H1 (cell line): ENCODE results near the gene LGALS9. TPM values are rescaled to one million over a fixed set of nuclear protein-coding genes. Genes with fewer than 3 reads are reported as not detected.
A peak's percentile ranks its signal among the peaks of the same experiment; 100 is the strongest.

Experiments used
- CTCF ChIA-PET: fragments of 300-600 bp; sonication (Branson Sonifier 250); formaldehyde crosslinking; loops from one replicate; lab custom pipeline; 2021; ENCODE audit not compliant: partially characterized antibody; lab: Charles Lee
- POLR2A ChIA-PET: fragments of 300-600 bp; sonication (Branson Sonifier 250); formaldehyde crosslinking; loops from one replicate; lab custom pipeline; 2021; ENCODE audit warnings: inconsistent platforms; ENCODE audit not compliant: partially characterized antibody; lab: Charles Lee
- DNase-seq, 2 experiments: peaks; one replicate each; pipeline versions ENCODE4 v3.0.0 to v3.0.0-alpha.2; 2010 to 2022; ENCODE audit warnings: low spot score in 2 of 2, low read depth in 1 of 2, mixed read lengths in 1 of 2
- FAIRE-seq: peaks from 2 replicates; lab custom pipeline; 2011; peaks lifted over from hg19 to GRCh38; lab: Jason Lieb, UNC
- H2AFZ ChIP-seq: 2 replicates; pipeline ENCODE4 v1.8.1; 2012; ENCODE audit warnings: low read length, inconsistent platforms
- H2AK5ac ChIP-seq: 2 replicates; pipeline ENCODE4 v1.6.1; 2013; ENCODE audit warnings: low read depth, low read length
- H2BK120ac ChIP-seq: replicated peaks from 2 replicates; pipeline ENCODE3; 2013; ENCODE audit warnings: low read depth, low read length, inconsistent platforms
- H2BK12ac ChIP-seq: 2 replicates; pipeline ENCODE4 v1.6.1; 2013; ENCODE audit warnings: low read depth, low read length
- H2BK15ac ChIP-seq: 2 replicates; pipeline ENCODE4 v1.6.1; 2013; ENCODE audit warnings: low read length
- H2BK20ac ChIP-seq: 2 replicates; pipeline ENCODE4 v1.6.1; 2013; ENCODE audit warnings: low read length
- H2BK5ac ChIP-seq: 2 replicates; pipeline ENCODE4 v1.6.1; 2013; ENCODE audit warnings: low read depth, low read length
- H3K14ac ChIP-seq: 2 replicates; pipeline ENCODE4 v1.6.1; 2013; ENCODE audit warnings: inconsistent platforms; ENCODE audit not compliant: insufficient read length
- H3K18ac ChIP-seq: 2 replicates; pipeline ENCODE4 v1.6.1; 2013; ENCODE audit warnings: low read length; ENCODE audit errors: extremely low read depth
- H3K23ac ChIP-seq: 2 replicates; pipeline ENCODE4 v1.6.1; 2013; ENCODE audit warnings: inconsistent platforms; ENCODE audit not compliant: insufficient read length
- H3K23me2 ChIP-seq: 2 replicates; pipeline ENCODE4 v1.6.1; 2013; ENCODE audit warnings: low read depth, low read length
- H3K27ac ChIP-seq: 2 replicates; pipeline ENCODE4 v1.6.1; 2011; ENCODE audit warnings: low read depth, low read length, inconsistent platforms
- H3K27me3 ChIP-seq, 4 experiments: replicated peaks in 1 of 4; 1 replicate in 1 of 4; 2 replicates in 3 of 4; pipeline versions ENCODE4 v1.6.1 to v1.8.1; 2011 to 2013; ENCODE audit warnings: low read length in 3 of 4, mild to moderate bottlenecking in 3 of 4, inconsistent platforms in 2 of 4, mixed read lengths in 2 of 4, moderate library complexity in 1 of 4; ENCODE audit not compliant: control insufficient read depth in 3 of 4, insufficient read depth in 3 of 4; ENCODE audit errors: extremely low read depth in 1 of 4
- H3K36me3 ChIP-seq, 4 experiments: 2 replicates each; pipeline versions ENCODE4 v1.6.1 to v1.8.1; 2011 to 2013; ENCODE audit warnings: mild to moderate bottlenecking in 4 of 4, low read length in 3 of 4, moderate library complexity in 2 of 4, control low read depth in 1 of 4, inconsistent platforms in 1 of 4; ENCODE audit not compliant: insufficient read depth in 4 of 4, control insufficient read depth in 2 of 4
- H3K4ac ChIP-seq: replicated peaks from 2 replicates; pipeline ENCODE3; 2013; ENCODE audit warnings: low read length, low read depth, mixed read lengths, inconsistent platforms; ENCODE audit not compliant: insufficient read length
- H3K4me1 ChIP-seq, 4 experiments: replicated peaks in 1 of 4; 1 replicate in 1 of 4; 2 replicates in 3 of 4; pipeline versions ENCODE4 v1.6.1 to v1.8.1; 2011 to 2013; ENCODE audit warnings: low read length in 3 of 4, inconsistent platforms in 2 of 4, mixed read lengths in 1 of 4; ENCODE audit not compliant: insufficient read depth in 4 of 4, control insufficient read depth in 3 of 4
- H3K4me2 ChIP-seq, 2 experiments: 2 replicates each; pipeline versions ENCODE4 v1.6.1 to v1.8.1; 2011 to 2013; ENCODE audit warnings: low read depth in 2 of 2, low read length in 2 of 2, control low read depth in 1 of 2, inconsistent platforms in 1 of 2, mild to moderate bottlenecking in 1 of 2; ENCODE audit not compliant: insufficient read depth in 1 of 2
- H3K4me3 ChIP-seq, 4 experiments: fragments of 200-600, 300-600 bp in 1 of 4; sonication (generic), shearing (Covaris generic), sonication (Bioruptor Twin) in 1 of 4; 2 replicates each; pipeline versions ENCODE4 v1.5.1 to v1.8.1; 2011 to 2016; ENCODE audit warnings: low read length in 4 of 4, low read depth in 3 of 4, control low read depth in 2 of 4, inconsistent platforms in 2 of 4, mild to moderate bottlenecking in 2 of 4, mixed read lengths in 1 of 4, moderate library complexity in 1 of 4; ENCODE audit not compliant: insufficient read depth in 2 of 4; ENCODE audit errors: extremely low read depth in 1 of 4
- H3K56ac ChIP-seq: replicated peaks from 2 replicates; pipeline ENCODE3; 2013; ENCODE audit warnings: low read depth, mild to moderate bottlenecking, mixed read lengths, low read length, inconsistent platforms; ENCODE audit not compliant: insufficient read length
- H3K79me1 ChIP-seq: 2 replicates; pipeline ENCODE4 v1.6.1; 2013; ENCODE audit warnings: low read depth, low read length, control low read depth
- H3K79me2 ChIP-seq, 2 experiments: 2 replicates each; pipeline versions ENCODE4 v1.6.1 to v1.8.1; 2012 to 2013; ENCODE audit warnings: low read length in 2 of 2, mild to moderate bottlenecking in 2 of 2, inconsistent platforms in 1 of 2; ENCODE audit not compliant: insufficient read depth in 2 of 2, control insufficient read depth in 1 of 2
- H3K9ac ChIP-seq, 4 experiments: replicated peaks in 1 of 4; 1 replicate in 1 of 4; 2 replicates in 3 of 4; pipeline versions ENCODE4 v1.6.1 to v1.8.1; 2011 to 2013; ENCODE audit warnings: low read depth in 3 of 4, low read length in 3 of 4, control low read depth in 2 of 4, mild to moderate bottlenecking in 2 of 4, moderate library complexity in 2 of 4, inconsistent platforms in 1 of 4; ENCODE audit errors: extremely low read depth in 1 of 4
- H3K9me3 ChIP-seq, 2 experiments: 2 replicates each; pipeline versions ENCODE4 v1.6.1 to v1.8.1; 2012 to 2013; ENCODE audit warnings: mild to moderate bottlenecking in 2 of 2, moderate library complexity in 2 of 2, control low read depth in 1 of 2, inconsistent platforms in 1 of 2, low read depth in 1 of 2, low read length in 1 of 2, mixed read lengths in 1 of 2; ENCODE audit not compliant: insufficient read depth in 2 of 2
- H4K20me1 ChIP-seq, 2 experiments: replicated peaks in 1 of 2; 2 replicates each; pipeline versions ENCODE3 to v1.8.1; 2011 to 2013; ENCODE audit warnings: inconsistent platforms in 2 of 2, low read length in 2 of 2, mild to moderate bottlenecking in 1 of 2; ENCODE audit not compliant: insufficient read depth in 2 of 2, control insufficient read depth in 1 of 2
- H4K5ac ChIP-seq: 2 replicates; pipeline ENCODE4 v1.6.1; 2013; ENCODE audit warnings: low read length, low read depth, mixed read lengths, inconsistent platforms; ENCODE audit not compliant: insufficient read length
- H4K8ac ChIP-seq: 2 replicates; pipeline ENCODE4 v1.8.0; 2013; ENCODE audit warnings: mild to moderate bottlenecking, moderate library complexity, low read length, inconsistent platforms; ENCODE audit not compliant: insufficient read depth; ENCODE audit errors: extremely low read depth
- H4K91ac ChIP-seq: replicated peaks from 2 replicates; pipeline ENCODE3; 2013; ENCODE audit warnings: low read length, mixed read lengths, inconsistent platforms; ENCODE audit not compliant: insufficient read length
- BRCA1 ChIP-seq: IDR thresholded peaks from 2 replicates; pipeline ENCODE4 v1.6.1; 2012; ENCODE audit warnings: low read depth, low read length, improper control_type of control experiment
- CTBP2 ChIP-seq: IDR thresholded peaks from 2 replicates; pipeline ENCODE4 v1.7.0; 2011; ENCODE audit warnings: borderline replicate concordance, mild to moderate bottlenecking, moderate library complexity, mixed read lengths, low read length; ENCODE audit not compliant: insufficient read depth, insufficient read length
- CTCF ChIP-seq, 3 experiments: IDR thresholded peaks; 1 replicate in 2 of 3; 2 replicates in 1 of 3; pipeline versions ENCODE4 v1.5.1 to v1.6.1; 2011; ENCODE audit warnings: low read length in 3 of 3, mild to moderate bottlenecking in 3 of 3, inconsistent platforms in 2 of 3, low read depth in 1 of 3, moderate library complexity in 1 of 3; ENCODE audit not compliant: insufficient read depth in 1 of 3; ENCODE audit errors: control extremely low read depth in 1 of 3
- EZH2 ChIP-seq: fragments of 200-600 bp; sonication (generic); IDR thresholded peaks from 2 replicates; pipeline ENCODE4 v1.7.1; 2012; ENCODE audit warnings: low read depth, mild to moderate bottlenecking, moderate library complexity, low read length, inconsistent platforms; ENCODE audit not compliant: severe bottlenecking
- FOSL1 ChIP-seq: IDR thresholded peaks from 2 replicates; pipeline ENCODE4 v1.6.1; 2011; ENCODE audit warnings: mild to moderate bottlenecking, low read depth, low read length, moderate library complexity; ENCODE audit not compliant: insufficient read depth
- GTF2F1 ChIP-seq: IDR thresholded peaks from 2 replicates; pipeline ENCODE4 v1.6.1; 2012; ENCODE audit warnings: low read depth, low read length, improper control_type of control experiment, borderline replicate concordance
- MAX ChIP-seq: IDR thresholded peaks from 2 replicates; pipeline ENCODE4 v1.6.1; 2012; ENCODE audit warnings: inconsistent platforms
- SP1 ChIP-seq: IDR thresholded peaks from 2 replicates; pipeline ENCODE4 v1.6.1; 2011; ENCODE audit warnings: low read depth, low read length
- USF2 ChIP-seq: IDR thresholded peaks from 2 replicates; pipeline ENCODE4 v1.6.1; 2011; ENCODE audit warnings: low read length, improper control_type of control experiment
- ZNF274 ChIP-seq: IDR thresholded peaks from 2 replicates; pipeline ENCODE4 v1.7.0; 2012; ENCODE audit warnings: low read length, borderline replicate concordance; ENCODE audit errors: extremely low read depth
- WGBS, 2 experiments: shearing (Covaris generic) in 1 of 2; methylation state at CpG; one replicate each; pipeline versions ENCODE4 v1.1.6 to v1.1.7; 2013 to 2015; ENCODE audit warnings: low lambda C conversion rate in 2 of 2, mixed read lengths in 2 of 2, inconsistent platforms in 1 of 2, low coverage in 1 of 2, missing lambda C conversion rate in 1 of 2; ENCODE audit not compliant: insufficient replicate concordance in 2 of 2, insufficient coverage in 1 of 2, insufficient read length in 1 of 2; ENCODE audit errors: extremely low coverage in 1 of 2, missing lambda C conversion rate in 1 of 2; 5-methylcytosine and 5-hydroxymethylcytosine counted together
- polyA plus RNA-seq, 7 experiments: library from polyadenylated mRNA; depleted of rRNA in 3 of 7; stranded (reverse) in 5 of 7; unstranded in 2 of 7; fragments of >200 nt in 5 of 7; fragments of 200-250 nt in 2 of 7; gene quantifications; 1 replicate in 5 of 7; 2 replicates in 1 of 7; 4 replicates in 1 of 7; pipeline versions ENCODE4 v1.2.1 to v1.2.3, GENCODE V29; 2011 to 2013; ENCODE audit warnings: missing spikeins in 2 of 7, mixed read lengths in 2 of 7
- total RNA-seq: library from RNA; stranded (reverse); fragmentation: NEBNext Ultra II Directional; extraction: Animal tissue kit (Norgen Biotek cat#: 25700); gene quantifications from 2 replicates; pipeline ENCODE4 v1.2.1, GENCODE V29; 2021

LGALS9 gene
- total and polyA plus RNA-seq, 2 of the 8 experiments (the other 6 are each of a cell fraction or from before 2014, with no cell fraction given) = 0.95 to 1.7 TPM

DNA sequence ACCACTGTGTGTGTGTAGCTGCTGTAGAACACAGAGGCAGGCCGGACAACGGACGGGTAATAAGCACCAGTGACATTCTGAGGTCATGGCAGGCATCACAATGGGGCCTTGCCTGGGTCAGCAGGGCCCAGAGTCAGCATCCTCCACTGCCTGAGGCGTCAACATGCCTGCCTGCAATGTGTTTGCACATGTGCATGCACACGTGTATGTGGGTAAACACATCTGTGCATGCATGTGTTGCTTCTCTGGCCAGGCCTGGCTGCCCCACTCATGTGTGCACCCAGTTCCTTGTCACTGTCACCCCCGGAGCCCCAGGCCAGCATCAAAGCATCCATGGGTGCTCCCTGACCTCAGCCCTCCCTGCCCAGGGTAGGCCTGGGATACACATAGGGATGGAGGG is 43.3 kb downstream of the LGALS9 start:
- Histone ChIP-seq H3K9me3 (no peaks in the 10 kb centered on the region), H4K20me1 (no peaks in the 10 kb centered on the region), H3K4ac (no peak overlapping the region), H2BK20ac (no peak overlapping the region), H4K8ac (no peak overlapping the region), H2BK15ac (no peak overlapping the region), H3K14ac (no peak overlapping the region), H3K79me2 (no peaks in the 10 kb centered on the region), H3K27me3 (no peaks in the 10 kb centered on the region), H2AK5ac (no peak overlapping the region), H3K79me1 (no peaks in the 10 kb centered on the region), H2AFZ (no peak overlapping the region), H4K91ac (no peak overlapping the region), H3K36me3 (no peaks in the 10 kb centered on the region), H3K4me1 (no peaks in the 10 kb centered on the region; a peak in 1 of 7 replicates), H2BK120ac (no peak overlapping the region), H2BK12ac (no peak overlapping the region), H3K56ac (no peak overlapping the region), H3K27ac (no peak overlapping the region), H3K18ac (no peak overlapping the region), H4K5ac (no peak overlapping the region), H3K4me3 (no peak overlapping the region), H3K23ac (no peak overlapping the region), H2BK5ac (no peak overlapping the region), H3K9ac (no peak overlapping the region), H3K4me2 (no peak overlapping the region), H3K23me2 (no peaks in the 10 kb centered on the region)
- FAIRE-seq = no peak
- ChIA-PET CTCF (interaction anchor here (1.2 to 4.3 kb wide), 3 partner anchors 8 to 19 kb away, joined by 3 to 20 read pairs (median 7); no protein-coding TSS in a partner anchor), POLR2A (no interaction called here)
- DNase-seq = peak in 1 of 2 experiments; percentile 33
- 85% methylated on average over 6 of the region's 6 CpGs; no CpG with 5 or more reads in 1 of the 2 experiments for WGBS, 2 experiments
- TF ChIP-seq GTF2F1 (no peak), ZNF274 (no peak), FOSL1 (no peak), EZH2 (no peak), CTBP2 (no peak), USF2 (no peak), CTCF (IDR thresholded peaks at IDR 0.05; ENCODE audit: control extremely low read depth in 1 of 3, insufficient read depth in 1 of 3, low read depth in 1 of 3, low read length in 3 of 3) (no peak), BRCA1 (no peak), MAX (no peak), SP1 (no peak)
